NCI-H82 (cell line): ENCODE data around the gene PGM5.
"Not testable (repeated sequence)": the region's sequence is repeated elsewhere in the genome, so short reads cannot be mapped to it uniquely, and the experiment has no call there.

Source experiments
- DNase-seq: peaks from one replicate; lab custom pipeline; 2025; lab: John Stamatoyannopoulos, UW

Gene PGM5

GRCh38 chr9:68377723-68378122 lies 21.3 kb downstream of the PGM5 start:
- DNase-seq: not testable (repeated sequence)

- not testable (repeated sequence) for DNase-seq
Observed at GRCh38 chr9:68383894-68384293, 27.5 kb downstream of the PGM5 start.

GRCh38 chr9:68389558-68389957 lies 33.1 kb downstream of the PGM5 start:
- not testable (repeated sequence) for DNase-seq

GRCh38 chr9:68390737-68391136 lies 34.3 kb downstream of the PGM5 start:
- not testable (repeated sequence) for DNase-seq

GRCh38 chr9:68396411-68397094 lies 40.1 kb downstream of the PGM5 start:
- DNase-seq: not testable (repeated sequence)

- not testable (repeated sequence) for DNase-seq
Observed at GRCh38 chr9:68397095-68397423, 40.6 kb downstream of the PGM5 start.

GRCh38 chr9:68397796-68398195 lies 41.4 kb downstream of the PGM5 start:
- DNase-seq: not testable (repeated sequence)

- DNase-seq: not testable (repeated sequence)
Observed at GRCh38 chr9:68398324-68398723, 41.9 kb downstream of the PGM5 start.

GRCh38 chr9:68404421-68405185 lies 48.2 kb downstream of the PGM5 start:
- DNase-seq: not testable (repeated sequence)

GRCh38 chr9:68411865-68412264 lies 55.5 kb downstream of the PGM5 start:
- DNase-seq: not testable (repeated sequence)

GRCh38 chr9:68412754-68413153 lies 56.3 kb downstream of the PGM5 start:
- not testable (repeated sequence) for DNase-seq

GRCh38 chr9:68415065-68415464 lies 58.7 kb downstream of the PGM5 start:
- DNase-seq: not testable (repeated sequence)

GRCh38 chr9:68416936-68417564 lies 60.6 kb downstream of the PGM5 start:
- peak; percentile 74 for DNase-seq

- DNase-seq: no peak
Observed at GRCh38 chr9:68417762-68418161, 61.4 kb downstream of the PGM5 start.

- no peak for DNase-seq
Observed at GRCh38 chr9:68418259-68418845, 61.9 kb downstream of the PGM5 start.

GRCh38 chr9:68419901-68420300 lies 63.5 kb downstream of the PGM5 start:
- no peak for DNase-seq

- peak; percentile 79 for DNase-seq
Observed at GRCh38 chr9:68426755-68427154, 70.3 kb downstream of the PGM5 start.

GRCh38 chr9:68427216-68427977 lies 71.0 kb downstream of the PGM5 start:
- DNase-seq: peak; percentile 80

- DNase-seq: no peak
Observed at GRCh38 chr9:68428481-68428880, 72.1 kb downstream of the PGM5 start.

GRCh38 chr9:68429631-68430030 lies 73.2 kb downstream of the PGM5 start:
- DNase-seq: peak; percentile 96

- no peak for DNase-seq
Observed at GRCh38 chr9:68431307-68431706, 74.9 kb downstream of the PGM5 start.
